Activated CD4-positive, alpha-beta T cell treated with anti-CD3 and anti-CD28 coated beads for 4 hours (primary cell): ENCODE data around the gene EPHB1.
"Not testable (repeated sequence)": the region's sequence is repeated elsewhere in the genome, so short reads cannot be mapped to it uniquely, and the experiment has no call there.

Experiments
- DNase-seq, 2 donors: peaks; one replicate each; pipeline ENCODE4 v3.0.0-alpha.2; 2020

Gene EPHB1

GRCh38 chr3:135097276-135097946 is 302.4 kb downstream of the EPHB1 start:
- DNase-seq, result no peak

DNA sequence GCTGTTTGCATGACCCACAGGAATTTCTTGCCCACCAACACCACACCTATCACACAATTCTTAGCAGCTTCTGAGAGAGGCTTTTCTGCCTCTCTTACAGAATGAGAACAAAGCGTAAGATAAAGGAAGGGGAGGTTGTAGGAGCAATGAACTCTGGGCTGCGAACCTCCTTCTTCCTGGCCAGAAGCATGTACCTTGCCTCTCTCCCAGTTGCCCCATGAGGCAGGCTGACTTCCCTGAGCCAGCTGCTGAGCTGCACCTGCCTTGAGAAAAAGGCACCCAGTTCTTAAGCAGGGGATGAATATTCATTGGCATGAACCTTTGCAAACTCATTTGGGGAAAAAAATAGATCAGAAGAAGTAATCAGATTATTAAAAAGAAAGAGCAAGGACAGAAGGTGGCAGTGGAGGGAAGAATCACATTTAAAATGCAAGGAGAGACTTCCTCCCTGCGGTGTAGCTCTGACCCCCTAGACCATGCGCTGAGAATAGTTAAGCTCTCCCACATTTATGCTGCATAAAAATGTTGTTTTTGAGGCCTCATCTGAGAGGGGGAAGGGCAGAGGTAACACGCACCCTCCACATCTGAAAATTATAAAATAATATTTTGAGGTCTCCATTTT is 304.8 kb downstream of the EPHB1 start:
- no peak for DNase-seq

DNA sequence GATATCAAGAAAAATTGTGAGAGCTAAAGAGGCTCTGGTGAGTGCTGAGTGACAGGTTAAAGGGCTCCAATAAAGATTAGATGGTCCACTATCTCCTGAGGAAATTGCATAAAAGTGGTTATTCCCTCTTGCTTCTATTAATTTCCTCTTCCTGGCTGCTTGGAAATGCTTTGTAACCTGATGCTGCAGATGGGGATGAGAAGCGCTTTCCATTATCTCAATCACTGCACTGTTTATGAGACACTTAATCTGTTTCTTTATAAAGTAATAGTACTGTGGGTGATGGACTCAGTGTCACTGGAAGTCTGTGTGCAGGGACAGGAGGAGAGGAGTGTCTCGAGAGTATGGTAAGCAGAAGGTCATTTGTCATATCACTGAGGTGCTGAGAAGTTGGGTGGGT is 305.3 kb downstream of the EPHB1 start:
- no peak for DNase-seq

GRCh38 chr3:135103917-135104316 is 308.9 kb downstream of the EPHB1 start:
- DNase-seq, result no peak

DNA sequence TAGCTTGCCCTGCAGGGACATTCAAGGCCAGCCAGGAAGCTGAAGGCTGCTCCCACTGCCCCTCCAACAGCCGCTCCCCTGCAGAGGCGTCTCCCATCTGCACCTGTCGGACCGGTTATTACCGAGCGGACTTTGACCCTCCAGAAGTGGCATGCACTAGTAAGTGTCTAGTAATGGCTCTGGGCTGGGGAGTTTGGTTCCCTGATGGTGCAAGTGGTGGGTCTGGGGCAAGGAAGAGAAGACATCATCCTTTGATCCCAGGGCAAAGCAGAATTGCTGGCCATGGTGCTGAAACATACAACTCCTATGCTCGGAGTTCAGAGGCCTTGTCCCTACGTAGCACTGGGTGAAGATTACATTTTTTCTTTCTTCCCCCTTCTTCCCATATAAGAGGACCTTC is 311.4 kb downstream of the EPHB1 start:
- DNase-seq, result no peak

GRCh38 chr3:135107043-135107442 is 312.0 kb downstream of the EPHB1 start:
- no peak for DNase-seq

DNA sequence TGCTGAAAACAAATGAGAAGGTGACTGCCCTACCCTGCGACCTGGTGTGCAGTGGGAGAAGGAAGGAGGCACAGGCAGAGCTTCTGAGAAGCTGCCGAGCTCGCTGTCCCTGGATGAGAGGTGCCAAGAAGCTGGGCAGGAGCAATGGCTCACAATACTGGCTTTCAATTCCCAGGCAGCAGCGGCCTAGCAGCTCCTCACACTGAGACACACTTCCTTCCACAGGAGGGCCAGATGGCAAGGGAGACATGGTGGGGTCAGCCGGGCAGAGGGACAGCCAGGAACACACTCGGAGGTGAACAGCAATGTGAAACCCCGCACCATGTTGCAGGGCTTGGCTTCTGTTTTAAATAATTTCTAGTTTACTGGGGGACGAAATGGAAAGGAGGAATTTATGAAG is 314.6 kb downstream of the EPHB1 start:
- no peak for DNase-seq

- DNase-seq, result not testable (repeated sequence)
Observed at GRCh38 chr3:135114551-135114950, 319.5 kb downstream of the EPHB1 start.

DNA sequence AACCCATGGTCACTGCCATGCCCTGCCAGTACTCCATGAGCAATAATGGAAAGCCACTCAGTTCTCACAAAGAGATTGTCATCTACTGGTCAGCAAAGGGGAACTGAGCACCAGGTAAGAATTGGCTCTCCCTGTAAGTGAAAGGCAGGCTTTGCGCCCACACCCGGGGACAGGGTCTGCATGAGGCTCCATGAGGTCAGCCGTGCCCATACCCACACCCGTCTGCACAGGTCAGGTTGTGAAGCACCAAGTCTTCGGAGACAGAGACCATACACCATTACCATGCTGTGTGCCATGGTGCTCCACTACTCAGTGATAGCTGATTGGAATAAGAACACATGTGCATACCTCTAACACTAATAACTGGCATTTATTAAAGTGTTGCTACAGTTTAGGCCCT is 322.9 kb downstream of the EPHB1 start:
- DNase-seq, result no peak

- DNase-seq, result no peak
Observed at GRCh38 chr3:135118792-135119191, 323.7 kb downstream of the EPHB1 start.

DNA sequence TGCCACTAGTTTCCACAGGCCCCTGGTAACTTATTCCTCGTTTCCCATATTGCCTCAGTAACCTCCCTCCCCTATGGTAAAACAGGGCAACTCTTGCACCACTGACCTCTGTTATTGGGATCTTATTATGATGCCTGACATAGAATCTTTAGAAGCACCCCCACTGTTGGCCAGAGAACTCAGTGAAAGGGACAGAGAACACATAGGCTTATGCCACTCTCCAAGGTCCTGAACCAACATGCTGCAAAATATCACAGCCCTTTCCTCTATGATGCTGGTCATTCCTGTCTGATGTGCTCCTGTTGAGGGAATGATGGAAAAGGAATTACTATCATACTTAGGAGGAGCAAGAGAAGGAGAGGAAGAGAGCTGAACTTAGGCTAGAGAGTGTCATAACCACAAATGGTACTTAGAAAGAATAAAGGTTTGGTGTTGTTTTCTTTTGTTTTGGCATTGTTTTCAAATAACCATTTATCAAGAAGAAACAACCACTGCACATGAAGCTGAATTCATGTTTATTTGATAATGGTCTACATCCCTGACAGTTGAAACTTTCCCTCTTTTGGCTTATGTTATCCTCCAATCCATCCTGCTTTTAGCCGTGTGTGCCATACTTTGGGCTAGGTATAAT is 330.2 kb downstream of the EPHB1 start:
- DNase-seq, result no peak

DNA sequence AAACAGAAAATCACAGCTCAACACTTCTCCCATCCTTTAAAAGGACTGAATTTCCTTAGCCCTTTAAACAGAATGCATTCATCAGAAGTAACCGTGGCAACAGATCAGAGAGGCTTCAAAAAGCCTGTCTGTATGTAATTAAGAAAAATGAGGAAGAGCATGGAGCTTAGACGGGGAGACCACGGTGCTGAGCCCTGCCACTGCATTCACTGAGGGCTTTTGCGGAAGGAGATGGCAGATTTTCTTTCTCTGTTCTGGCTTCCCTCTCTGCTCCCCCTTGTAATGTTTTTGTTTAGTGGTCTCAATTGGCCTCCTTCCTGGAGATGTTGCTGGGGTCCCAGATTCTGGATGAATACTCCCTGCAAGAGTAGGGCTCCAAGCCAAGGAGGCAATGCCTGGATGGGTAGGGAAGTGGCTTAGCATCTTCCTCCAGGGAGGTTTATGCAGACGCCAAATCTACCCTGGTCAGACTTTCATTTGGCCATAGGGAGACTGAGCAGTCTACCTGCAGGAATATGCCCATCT is 332.9 kb downstream of the EPHB1 start:
- no peak for DNase-seq

- no peak for DNase-seq
Observed at GRCh38 chr3:135128818-135129217, 333.8 kb downstream of the EPHB1 start.

- DNase-seq, result no peak
Observed at GRCh38 chr3:135131290-135131689, 336.2 kb downstream of the EPHB1 start.

DNA sequence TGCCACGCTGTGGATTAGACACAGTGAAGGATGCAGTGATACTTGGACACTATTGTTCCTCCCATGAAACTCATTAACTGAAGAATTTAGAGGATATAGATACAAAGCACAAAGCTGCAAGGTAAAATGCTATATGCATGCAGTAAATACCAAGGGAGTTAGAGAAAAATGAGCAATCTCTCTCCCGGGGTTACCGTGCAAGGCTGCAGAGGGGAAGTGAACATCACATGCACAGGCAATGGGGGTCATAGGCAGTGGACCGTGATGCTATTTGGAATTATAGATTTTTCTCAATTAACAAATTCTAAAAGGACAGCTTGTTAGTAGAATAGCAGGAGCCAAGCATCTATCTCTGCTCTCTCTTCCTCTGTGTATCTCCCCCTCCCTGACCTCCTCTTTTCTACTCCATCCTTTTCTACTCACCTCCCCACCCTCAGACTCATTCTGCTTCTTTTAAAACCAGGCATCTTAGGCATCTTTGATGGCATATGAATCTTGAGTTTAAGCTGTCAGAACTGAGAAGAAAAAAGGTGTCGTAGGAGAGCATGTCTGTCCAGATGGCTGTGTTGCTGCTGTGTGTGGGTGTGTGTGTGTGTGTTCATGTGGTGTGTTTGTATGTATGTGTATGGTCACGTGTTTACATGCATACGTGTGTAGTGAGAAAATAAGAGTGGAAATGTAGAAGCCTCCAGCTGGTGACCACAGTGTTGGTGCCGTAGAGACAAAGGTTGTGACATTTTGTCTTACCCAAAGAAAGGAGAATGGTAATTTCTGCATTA is 339.0 kb downstream of the EPHB1 start:
- no peak for DNase-seq

DNA sequence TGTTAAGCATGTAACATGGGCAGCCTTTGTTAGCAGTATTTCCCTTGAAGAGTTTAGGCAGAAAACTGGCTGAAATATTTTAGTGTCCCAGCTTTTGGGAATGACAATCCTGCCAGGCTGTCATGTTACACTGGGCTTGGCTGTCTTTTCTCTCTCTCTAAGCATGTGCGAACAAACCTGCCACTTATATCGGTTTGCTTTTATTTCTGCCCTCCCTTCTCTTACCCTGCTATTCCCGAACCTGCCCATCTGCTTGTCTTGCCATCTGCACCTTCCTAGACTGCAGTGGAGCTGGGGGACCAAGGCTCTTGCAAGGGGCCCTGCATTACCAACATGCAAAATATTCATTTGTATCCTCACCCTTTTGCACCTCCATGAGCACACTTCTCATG is 339.6 kb downstream of the EPHB1 start:
- no peak for DNase-seq

DNA sequence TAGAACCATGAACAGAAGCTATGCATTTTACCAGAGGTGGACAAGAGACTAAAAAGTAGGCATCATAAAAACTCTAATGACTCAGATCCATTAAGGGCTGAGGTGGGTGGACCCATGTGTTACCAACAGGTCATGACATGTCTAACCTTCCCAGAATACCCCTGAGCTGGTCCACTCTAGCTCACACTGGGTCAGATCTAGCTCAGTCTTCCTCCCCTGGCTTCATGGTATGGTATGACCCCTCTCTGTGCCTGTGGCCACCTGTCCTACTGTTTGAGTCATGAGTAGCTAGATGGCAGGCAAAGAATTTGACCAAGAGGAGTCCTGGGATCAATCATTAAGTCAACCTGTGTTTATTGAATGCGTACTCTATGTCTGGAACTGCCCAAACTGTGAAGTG is 340.4 kb downstream of the EPHB1 start:
- no peak for DNase-seq

DNA sequence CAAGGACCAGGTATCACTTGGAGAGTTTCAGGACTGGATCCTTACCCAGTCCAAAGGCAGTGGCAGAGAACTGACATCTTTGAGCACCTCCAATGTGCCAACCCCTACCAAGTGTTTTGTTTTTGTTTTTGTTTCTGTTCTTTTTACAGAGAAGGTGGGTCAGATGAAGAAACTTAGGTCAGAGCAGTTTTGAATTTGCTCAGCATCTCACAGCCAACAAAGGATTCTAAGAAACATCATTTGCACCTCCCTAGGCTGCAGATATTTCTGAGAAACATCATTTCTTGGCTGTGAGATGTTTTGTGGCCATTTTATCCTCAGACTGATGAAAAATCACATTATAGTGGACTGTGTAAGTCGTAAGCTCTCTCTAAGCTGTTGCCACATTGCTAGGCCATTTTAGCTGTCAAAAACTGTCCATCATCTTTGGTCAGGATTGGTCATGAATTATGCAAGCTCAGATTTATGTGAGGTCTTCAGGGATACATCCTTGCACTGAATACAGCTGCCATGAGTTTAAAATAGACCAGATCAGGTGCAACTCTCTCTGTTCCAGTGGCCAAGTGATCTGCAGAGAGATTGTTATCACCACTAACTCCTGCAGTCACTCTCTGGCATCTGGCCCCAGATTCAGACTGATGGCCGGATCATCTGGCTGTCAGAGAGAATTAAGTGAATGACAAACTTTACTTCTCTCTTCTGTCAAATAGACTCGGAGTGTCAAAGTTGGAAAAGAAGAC is 341.5 kb downstream of the EPHB1 start:
- no peak for DNase-seq

GRCh38 chr3:135137296-135137695 is 342.2 kb downstream of the EPHB1 start:
- DNase-seq, result no peak

GRCh38 chr3:135138776-135139175 is 343.7 kb downstream of the EPHB1 start:
- no peak for DNase-seq

- no peak for DNase-seq
Observed at GRCh38 chr3:135140591-135140990, 345.5 kb downstream of the EPHB1 start.

DNA sequence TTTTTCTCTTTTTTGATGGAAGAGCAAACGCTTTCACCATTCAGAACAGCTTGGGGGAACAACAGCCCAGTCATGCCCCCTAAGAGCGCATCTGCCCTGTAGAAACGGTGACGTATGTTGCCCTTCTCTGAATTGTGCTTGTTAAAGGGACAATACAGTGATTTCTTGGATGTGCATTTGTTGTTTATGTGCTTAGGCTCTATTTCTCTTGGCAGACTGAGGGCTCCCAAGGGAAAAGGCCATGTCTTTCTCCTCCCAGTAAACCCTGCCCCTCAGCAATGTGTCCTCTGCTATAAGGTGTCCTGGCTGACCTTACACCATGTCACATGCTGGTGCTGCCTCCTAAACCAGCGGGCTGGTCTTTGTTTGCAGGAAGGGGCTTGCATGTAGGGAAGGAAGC is 346.1 kb downstream of the EPHB1 start:
- no peak for DNase-seq

DNA sequence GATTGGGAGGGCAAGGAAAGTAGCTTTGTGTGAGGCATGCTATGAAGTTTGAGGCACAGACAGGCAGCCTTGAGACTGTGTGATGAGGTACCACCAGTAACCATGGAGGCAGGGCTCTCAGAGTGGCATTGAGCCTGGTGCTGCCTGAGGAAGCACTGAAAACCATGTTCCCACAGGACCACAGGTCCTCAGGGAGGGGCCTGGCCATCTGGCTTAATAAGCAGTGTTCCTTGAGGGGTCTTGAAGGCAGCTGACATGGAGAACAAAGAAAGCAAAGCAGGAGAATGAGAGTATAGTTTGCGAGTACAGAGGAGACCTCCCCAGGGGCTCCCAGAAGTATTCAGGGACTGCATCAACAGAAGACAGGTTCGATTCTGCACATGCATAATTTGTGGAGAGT is 346.6 kb downstream of the EPHB1 start:
- no peak for DNase-seq
